ENCODE data around the gene HSPBP1. TPM values are rescaled to one million over a fixed set of nuclear protein-coding genes. Genes with fewer than 3 reads are reported as not detected.

The HSPBP1 gene
- total and polyA plus RNA-seq, 2 of the 13 experiments (the other 11 are each of a cell fraction or from before 2014, with no cell fraction given) = 22.3 to 33.7 TPM

DNA sequence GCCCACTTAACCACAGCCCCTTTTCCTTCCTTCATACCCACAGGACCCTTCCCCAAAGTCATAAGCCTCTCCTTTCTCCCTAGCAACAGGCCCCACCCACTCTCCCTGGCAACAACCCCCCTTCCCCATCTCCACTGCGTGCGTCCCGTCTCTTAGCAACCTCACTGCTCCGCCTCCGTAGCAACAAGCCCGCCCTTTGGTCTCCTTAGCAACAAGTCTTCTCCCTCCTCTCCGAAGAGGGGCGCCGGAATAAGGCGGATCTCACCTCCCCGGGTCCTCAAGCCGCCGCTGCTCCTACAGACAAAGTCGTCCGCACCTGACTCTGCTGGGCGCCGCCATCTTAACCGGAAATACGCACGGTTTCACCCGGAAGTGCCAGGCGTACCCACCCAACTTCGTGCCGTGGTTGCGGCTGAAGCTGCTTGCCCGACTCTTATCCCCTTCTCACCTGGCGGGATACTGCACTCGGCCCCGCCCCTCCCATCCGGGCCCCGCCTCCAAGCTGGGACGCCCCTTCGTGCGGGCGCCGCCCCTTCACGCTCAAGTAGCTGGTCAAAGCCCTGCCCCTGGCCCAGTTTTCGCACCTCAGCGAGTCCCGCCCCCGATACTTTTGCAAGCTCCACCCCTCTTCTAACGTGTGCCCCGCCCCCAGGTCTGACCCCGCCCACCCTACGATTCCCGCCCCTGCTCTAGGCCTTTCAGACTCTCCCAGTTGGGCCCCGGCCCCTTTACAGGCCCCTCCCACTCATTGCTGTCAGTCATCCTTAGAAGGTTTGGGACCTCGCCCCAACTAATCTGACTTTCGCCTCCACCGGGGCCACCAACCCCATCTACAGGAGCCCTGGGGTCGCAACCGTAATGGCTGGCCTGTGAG is at the start of gene HSPBP1 (continued):
- TF ChIP-seq, protein P1, sequence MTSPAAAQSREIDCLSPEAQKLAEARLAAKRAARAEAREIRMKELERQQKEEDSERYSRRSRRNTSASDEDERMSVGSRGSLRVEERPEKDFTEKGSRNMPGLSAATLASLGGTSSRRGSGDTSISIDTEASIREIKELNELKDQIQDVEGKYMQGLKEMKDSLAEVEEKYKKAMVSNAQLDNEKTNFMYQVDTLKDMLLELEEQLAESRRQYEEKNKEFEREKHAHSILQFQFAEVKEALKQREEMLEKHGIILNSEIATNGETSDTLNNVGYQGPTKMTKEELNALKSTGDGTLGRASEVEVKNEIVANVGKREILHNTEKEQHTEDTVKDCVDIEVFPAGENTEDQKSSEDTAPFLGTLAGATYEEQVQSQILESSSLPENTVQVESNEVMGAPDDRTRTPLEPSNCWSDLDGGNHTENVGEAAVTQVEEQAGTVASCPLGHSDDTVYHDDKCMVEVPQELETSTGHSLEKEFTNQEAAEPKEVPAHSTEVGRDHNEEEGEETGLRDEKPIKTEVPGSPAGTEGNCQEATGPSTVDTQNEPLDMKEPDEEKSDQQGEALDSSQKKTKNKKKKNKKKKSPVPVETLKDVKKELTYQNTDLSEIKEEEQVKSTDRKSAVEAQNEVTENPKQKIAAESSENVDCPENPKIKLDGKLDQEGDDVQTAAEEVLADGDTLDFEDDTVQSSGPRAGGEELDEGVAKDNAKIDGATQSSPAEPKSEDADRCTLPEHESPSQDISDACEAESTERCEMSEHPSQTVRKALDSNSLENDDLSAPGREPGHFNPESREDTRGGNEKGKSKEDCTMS (CRISPR knock-in tag; conservative IDR thresholded peaks at IDR 0.05) = no peak
- TF ChIP-seq ZNF441 (CRISPR knock-in tag; IDR thresholded peaks at IDR 0.05; ENCODE audit: borderline replicate concordance) (no peak), SPEN (CRISPR knock-in tag; IDR thresholded peaks at IDR 0.05; ENCODE audit: low read depth) (no peak), CREM (IDR thresholded peaks at IDR 0.05) (peak; percentile 89), CREM (CRISPR knock-in tag; IDR thresholded peaks at IDR 0.05) (0 out of 2 replicates have a peak, but pooled peaks have one; percentile 28), ZNF616 (CRISPR knock-in tag; IDR thresholded peaks at IDR 0.05; ENCODE audit: low read depth) (no peak), ZNF530 (CRISPR knock-in tag; IDR thresholded peaks at IDR 0.05; ENCODE audit: low read depth) (no peak), NONO (IDR thresholded peaks at IDR 0.05) (no peak), NONO (CRISPR knock-in tag; conservative IDR thresholded peaks at IDR 0.05) (peak; percentile 40), ZNF678 (CRISPR knock-in tag; IDR thresholded peaks at IDR 0.05) (no peak), GATAD1 (CRISPR knock-in tag; IDR thresholded peaks at IDR 0.05) (peak; percentile 97), TBX3 (IDR thresholded peaks at IDR 0.05; ENCODE audit: borderline replicate concordance) (peak; percentile 93), ZNF501 (CRISPR knock-in tag; IDR thresholded peaks at IDR 0.05) (no peak), ZNF564 (CRISPR knock-in tag; IDR thresholded peaks at IDR 0.05) (no peak), SRY (CRISPR knock-in tag; IDR thresholded peaks at IDR 0.05) (no peak), HNF4G (IDR thresholded peaks at IDR 0.05; ENCODE audit: borderline replicate concordance, low read depth, low read length) (no peak), HNF4G (CRISPR knock-in tag; IDR thresholded peaks at IDR 0.05; ENCODE audit: borderline replicate concordance, low read depth) (no peak)
- TF ChIP-seq, protein P2, sequence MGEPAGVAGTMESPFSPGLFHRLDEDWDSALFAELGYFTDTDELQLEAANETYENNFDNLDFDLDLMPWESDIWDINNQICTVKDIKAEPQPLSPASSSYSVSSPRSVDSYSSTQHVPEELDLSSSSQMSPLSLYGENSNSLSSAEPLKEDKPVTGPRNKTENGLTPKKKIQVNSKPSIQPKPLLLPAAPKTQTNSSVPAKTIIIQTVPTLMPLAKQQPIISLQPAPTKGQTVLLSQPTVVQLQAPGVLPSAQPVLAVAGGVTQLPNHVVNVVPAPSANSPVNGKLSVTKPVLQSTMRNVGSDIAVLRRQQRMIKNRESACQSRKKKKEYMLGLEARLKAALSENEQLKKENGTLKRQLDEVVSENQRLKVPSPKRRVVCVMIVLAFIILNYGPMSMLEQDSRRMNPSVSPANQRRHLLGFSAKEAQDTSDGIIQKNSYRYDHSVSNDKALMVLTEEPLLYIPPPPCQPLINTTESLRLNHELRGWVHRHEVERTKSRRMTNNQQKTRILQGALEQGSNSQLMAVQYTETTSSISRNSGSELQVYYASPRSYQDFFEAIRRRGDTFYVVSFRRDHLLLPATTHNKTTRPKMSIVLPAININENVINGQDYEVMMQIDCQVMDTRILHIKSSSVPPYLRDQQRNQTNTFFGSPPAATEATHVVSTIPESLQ (CRISPR knock-in tag; conservative IDR thresholded peaks at IDR 0.05) = no peak
- TF ChIP-seq, protein P3, sequence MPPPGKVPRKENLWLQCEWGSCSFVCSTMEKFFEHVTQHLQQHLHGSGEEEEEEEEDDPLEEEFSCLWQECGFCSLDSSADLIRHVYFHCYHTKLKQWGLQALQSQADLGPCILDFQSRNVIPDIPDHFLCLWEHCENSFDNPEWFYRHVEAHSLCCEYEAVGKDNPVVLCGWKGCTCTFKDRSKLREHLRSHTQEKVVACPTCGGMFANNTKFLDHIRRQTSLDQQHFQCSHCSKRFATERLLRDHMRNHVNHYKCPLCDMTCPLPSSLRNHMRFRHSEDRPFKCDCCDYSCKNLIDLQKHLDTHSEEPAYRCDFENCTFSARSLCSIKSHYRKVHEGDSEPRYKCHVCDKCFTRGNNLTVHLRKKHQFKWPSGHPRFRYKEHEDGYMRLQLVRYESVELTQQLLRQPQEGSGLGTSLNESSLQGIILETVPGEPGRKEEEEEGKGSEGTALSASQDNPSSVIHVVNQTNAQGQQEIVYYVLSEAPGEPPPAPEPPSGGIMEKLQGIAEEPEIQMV (CRISPR knock-in tag; IDR thresholded peaks at IDR 0.05; ENCODE audit: low read depth) = 0 out of 2 replicates have a peak, but pooled peaks have one; percentile 49
- TF ChIP-seq, protein P4, sequence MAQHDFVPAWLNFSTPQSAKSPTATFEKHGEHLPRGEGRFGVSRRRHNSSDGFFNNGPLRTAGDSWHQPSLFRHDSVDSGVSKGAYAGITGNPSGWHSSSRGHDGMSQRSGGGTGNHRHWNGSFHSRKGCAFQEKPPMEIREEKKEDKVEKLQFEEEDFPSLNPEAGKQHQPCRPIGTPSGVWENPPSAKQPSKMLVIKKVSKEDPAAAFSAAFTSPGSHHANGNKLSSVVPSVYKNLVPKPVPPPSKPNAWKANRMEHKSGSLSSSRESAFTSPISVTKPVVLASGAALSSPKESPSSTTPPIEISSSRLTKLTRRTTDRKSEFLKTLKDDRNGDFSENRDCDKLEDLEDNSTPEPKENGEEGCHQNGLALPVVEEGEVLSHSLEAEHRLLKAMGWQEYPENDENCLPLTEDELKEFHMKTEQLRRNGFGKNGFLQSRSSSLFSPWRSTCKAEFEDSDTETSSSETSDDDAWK (CRISPR knock-in tag; IDR thresholded peaks at IDR 0.05) = no peak
- TF ChIP-seq, protein P5, sequence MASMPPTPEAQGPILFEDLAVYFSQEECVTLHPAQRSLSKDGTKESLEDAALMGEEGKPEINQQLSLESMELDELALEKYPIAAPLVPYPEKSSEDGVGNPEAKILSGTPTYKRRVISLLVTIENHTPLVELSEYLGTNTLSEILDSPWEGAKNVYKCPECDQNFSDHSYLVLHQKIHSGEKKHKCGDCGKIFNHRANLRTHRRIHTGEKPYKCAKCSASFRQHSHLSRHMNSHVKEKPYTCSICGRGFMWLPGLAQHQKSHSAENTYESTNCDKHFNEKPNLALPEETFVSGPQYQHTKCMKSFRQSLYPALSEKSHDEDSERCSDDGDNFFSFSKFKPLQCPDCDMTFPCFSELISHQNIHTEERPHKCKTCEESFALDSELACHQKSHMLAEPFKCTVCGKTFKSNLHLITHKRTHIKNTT (CRISPR knock-in tag; IDR thresholded peaks at IDR 0.05) = no peak

All from HepG2 (cell line).